OCI-LY3 (cell line): Measurements from ENCODE around the gene ZC3H4.

ENCODE experiments used
- EZH2phosphoT487 ChIP-seq: fragments of 200-600 bp; shearing (Covaris generic); IDR thresholded peaks from 2 replicates; pipeline ENCODE4 v1.6.1; 2018; ENCODE audit warnings: antibody characterized with exemption, mixed run types, low read depth
- TF ChIP-seq, protein P1 (sequence below): fragments of 200-600, 300-600 bp; sonication (generic); IDR thresholded peaks from 2 replicates; pipeline ENCODE4 v1.5.1; 2014; ENCODE audit warnings: antibody characterized with exemption, low read length, low read depth

DNA sequence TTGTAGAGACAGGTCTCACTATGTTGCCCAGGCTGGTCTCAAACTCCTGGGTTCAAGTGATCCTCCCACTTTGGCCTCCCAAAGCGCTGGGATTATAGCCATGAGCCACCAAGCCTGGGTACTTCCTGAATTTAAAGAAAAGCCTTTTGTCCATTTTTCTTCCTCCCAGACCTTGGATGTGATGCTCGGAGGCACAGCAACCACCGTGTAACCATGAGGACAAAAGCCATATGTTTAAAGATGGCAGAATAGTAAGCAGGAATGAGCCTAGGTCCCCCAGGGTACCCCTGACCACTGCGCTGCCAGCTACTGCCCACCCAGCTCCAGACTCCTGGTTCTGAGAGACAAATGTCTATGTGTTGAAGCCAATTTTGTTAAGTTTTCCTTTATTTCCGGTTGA is 31.1 kb downstream of the ZC3H4 start:
- no peak for TF ChIP-seq EZH2phosphoT487
- TF ChIP-seq, protein P1, sequence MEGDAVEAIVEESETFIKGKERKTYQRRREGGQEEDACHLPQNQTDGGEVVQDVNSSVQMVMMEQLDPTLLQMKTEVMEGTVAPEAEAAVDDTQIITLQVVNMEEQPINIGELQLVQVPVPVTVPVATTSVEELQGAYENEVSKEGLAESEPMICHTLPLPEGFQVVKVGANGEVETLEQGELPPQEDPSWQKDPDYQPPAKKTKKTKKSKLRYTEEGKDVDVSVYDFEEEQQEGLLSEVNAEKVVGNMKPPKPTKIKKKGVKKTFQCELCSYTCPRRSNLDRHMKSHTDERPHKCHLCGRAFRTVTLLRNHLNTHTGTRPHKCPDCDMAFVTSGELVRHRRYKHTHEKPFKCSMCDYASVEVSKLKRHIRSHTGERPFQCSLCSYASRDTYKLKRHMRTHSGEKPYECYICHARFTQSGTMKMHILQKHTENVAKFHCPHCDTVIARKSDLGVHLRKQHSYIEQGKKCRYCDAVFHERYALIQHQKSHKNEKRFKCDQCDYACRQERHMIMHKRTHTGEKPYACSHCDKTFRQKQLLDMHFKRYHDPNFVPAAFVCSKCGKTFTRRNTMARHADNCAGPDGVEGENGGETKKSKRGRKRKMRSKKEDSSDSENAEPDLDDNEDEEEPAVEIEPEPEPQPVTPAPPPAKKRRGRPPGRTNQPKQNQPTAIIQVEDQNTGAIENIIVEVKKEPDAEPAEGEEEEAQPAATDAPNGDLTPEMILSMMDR, result no peak
